Measurements from ENCODE around the gene SFXN2. TPM values are rescaled to one million over a fixed set of nuclear protein-coding genes. Genes with fewer than 3 reads are reported as not detected.
"Not testable (repeated sequence)": the region's sequence is repeated elsewhere in the genome, so short reads cannot be mapped to it uniquely, and the experiment has no call there.

SFXN2 gene
- total RNA-seq, 4 donors from 2014 or later: 4.3 to 7.9 (median 5.0) TPM

GRCh38 chr10:102731222-102731800 is 16.9 kb downstream of the SFXN2 start:
- ATAC-seq (ENCODE audit: low FRiP score) (no peak), DNase-seq (ENCODE audit: low spot score) (no peak)

GRCh38 chr10:102732661-102733060 is 18.2 kb downstream of the SFXN2 start:
- DNase-seq (ENCODE audit: low spot score): no peak
- no peak for ATAC-seq (ENCODE audit: low FRiP score)
- TF ChIP-seq CTCF (IDR thresholded peaks at IDR 0.05): no peak

More at GRCh38 chr10:102731222-102731800, 16.9 kb downstream of the SFXN2 start:
- no peak for TF ChIP-seq CTCF (IDR thresholded peaks at IDR 0.05)

- DNase-seq (ENCODE audit: low spot score) (no peak), ATAC-seq (ENCODE audit: low FRiP score) (no peak)
- no peak for TF ChIP-seq CTCF (IDR thresholded peaks at IDR 0.05)
Measured at GRCh38 chr10:102735065-102735562, 20.7 kb downstream of the SFXN2 start.

- ATAC-seq (ENCODE audit: low FRiP score) (no peak), DNase-seq (ENCODE audit: low spot score) (no peak)
- no peak for TF ChIP-seq CTCF (IDR thresholded peaks at IDR 0.05)
Measured at GRCh38 chr10:102738692-102739121, 24.3 kb downstream of the SFXN2 start.

- ATAC-seq (ENCODE audit: low FRiP score): no peak
- TF ChIP-seq CTCF (IDR thresholded peaks at IDR 0.05): no peak
- no peak for DNase-seq (ENCODE audit: low spot score)
Measured at GRCh38 chr10:102740229-102740628, 25.8 kb downstream of the SFXN2 start.

- TF ChIP-seq CTCF (IDR thresholded peaks at IDR 0.05): no peak
- no peak for DNase-seq (ENCODE audit: low spot score)
- no peak for ATAC-seq (ENCODE audit: low FRiP score)
Measured at GRCh38 chr10:102741726-102742237, 27.3 kb downstream of the SFXN2 start.

GRCh38 chr10:102742313-102742712 is 27.9 kb downstream of the SFXN2 start:
- ATAC-seq (ENCODE audit: low FRiP score); DNase-seq (ENCODE audit: low spot score): not testable (repeated sequence)

Measured in omental fat pad (tissue), 4 donors.